HG03457 (cell line): ENCODE measurements around the gene CT45A9.
"Not testable (repeated sequence)": the region's sequence is repeated elsewhere in the genome, so short reads cannot be mapped to it uniquely, and the experiment has no call there.

ENCODE experiments used
- ATAC-seq: cut with Tn5 transposase; IDR thresholded peaks from one replicate; pipeline ENCODE4 v1.9.1; 2021; ENCODE audit warnings: moderate number of reproducible peaks; ENCODE audit not compliant: unreplicated experiment

Gene CT45A9

DNA sequence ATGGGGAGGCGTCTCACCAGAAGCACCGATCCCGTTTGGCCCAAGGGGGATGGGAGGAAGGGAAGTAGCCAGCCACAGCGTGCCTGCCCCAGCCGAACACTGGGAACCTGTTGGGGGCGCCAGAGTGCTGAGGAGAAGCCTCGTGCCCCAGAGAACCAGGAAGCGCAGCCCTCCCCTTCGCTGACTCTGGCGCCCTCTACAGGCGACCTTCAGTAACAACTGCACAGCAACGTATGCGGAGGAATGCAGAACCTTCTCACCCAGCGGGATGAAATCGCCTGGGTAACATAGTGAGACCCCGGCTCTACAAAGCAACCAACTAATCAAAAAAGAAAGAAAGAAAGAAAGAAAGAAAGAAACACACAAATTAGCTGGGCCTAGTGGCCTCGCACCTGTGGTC, at the start of gene CT45A9:
Gene CT45A9 (minus strand): TSS at position 101 of the 400 bp plus-strand sequence. CDS start 3,751 bp downstream, outside the sequence.
- ATAC-seq = not testable (repeated sequence)

DNA sequence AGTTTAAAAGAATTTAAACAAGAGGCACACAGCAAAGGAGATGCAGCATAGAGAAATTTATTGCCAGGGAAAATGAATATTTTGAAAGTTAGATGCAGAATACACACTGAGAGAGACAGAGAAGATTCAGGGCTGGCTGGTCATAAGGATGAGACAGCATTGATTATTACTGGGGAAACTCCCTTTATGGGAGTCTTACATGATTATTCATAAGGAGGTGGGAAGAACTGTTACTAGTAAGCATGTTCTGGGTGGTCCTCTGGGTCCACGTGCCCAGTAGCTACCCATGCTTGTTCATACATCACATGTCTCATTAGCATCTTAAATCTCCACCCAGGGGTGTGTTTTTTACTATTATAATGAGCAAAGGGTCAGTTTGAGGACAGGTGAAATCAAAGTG, 48.9 kb upstream of the CT45A9 start:
- ATAC-seq = not testable (repeated sequence)

GRCh38 chrX:135914404-135914803, 42.8 kb upstream of the CT45A9 start:
- ATAC-seq = no peak

GRCh38 chrX:135910251-135910650, 38.6 kb upstream of the CT45A9 start:
- no peak for ATAC-seq

DNA sequence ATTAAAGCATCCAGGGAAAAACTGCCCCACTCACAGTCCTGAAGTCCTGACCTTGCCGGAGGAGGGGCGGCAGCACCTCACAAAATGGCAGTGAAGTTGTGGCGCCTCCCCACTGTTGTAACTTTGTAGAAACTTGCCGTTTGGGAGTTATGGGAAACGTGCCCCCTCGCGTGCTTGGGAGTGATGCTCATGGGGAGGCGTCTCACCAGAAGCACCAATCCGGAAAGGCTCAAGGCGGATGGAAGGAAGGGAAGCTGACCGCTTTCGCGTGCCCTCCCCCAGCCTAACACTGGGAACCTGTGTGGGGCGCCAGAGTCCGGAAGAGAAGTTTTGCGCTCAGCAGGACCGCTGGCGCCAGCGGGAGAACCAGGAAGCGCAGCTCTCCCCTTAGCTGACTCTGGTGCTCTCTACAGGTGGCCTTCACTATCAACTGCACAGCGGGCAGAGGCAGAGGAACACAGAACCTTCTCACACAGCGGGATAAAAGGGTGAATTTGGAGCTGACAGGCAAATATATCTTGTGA, 21.7 kb upstream of the CT45A9 start, which contains the start of the genes CT45A10 and SAGE1:
Gene CT45A10 (minus strand): TSS at position 151 of the 524 bp plus-strand sequence. CDS start 8,100 bp downstream, outside the sequence.
Gene SAGE1 (plus strand): TSS at position 423 of the 524 bp plus-strand sequence. CDS start 2,527 bp downstream, outside the sequence.
- no peak for ATAC-seq

- ATAC-seq = no peak
These were observed 21.2 kb upstream of the CT45A9 start for GRCh38 chrX:135892781-135893180.

GRCh38 chrX:135890087-135890585, 18.5 kb upstream of the CT45A9 start:
- ATAC-seq = no peak

- ATAC-seq = not testable (repeated sequence)
These were observed 17.4 kb upstream of the CT45A9 start for GRCh38 chrX:135888976-135889375.

DNA sequence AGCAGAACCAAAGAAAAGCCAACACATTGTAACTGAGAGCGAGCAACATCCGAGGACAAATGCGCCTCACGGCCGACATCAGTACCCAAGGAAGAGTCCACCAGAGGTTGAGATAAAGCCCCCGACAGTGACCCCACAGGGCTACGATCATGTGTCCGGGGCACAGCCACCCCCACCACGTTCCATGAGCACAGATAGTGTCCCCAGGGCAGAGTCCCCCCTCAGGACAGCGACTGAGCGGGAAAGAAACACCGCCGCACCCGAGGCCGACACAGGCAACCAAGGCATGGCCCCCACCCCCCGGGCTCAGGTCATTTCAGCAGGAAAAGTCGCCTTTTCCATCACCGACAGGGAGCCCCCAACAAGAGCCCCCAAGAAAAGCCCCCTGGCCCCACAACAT, 16.6 kb upstream of the CT45A9 start:
- ATAC-seq = not testable (repeated sequence)

DNA sequence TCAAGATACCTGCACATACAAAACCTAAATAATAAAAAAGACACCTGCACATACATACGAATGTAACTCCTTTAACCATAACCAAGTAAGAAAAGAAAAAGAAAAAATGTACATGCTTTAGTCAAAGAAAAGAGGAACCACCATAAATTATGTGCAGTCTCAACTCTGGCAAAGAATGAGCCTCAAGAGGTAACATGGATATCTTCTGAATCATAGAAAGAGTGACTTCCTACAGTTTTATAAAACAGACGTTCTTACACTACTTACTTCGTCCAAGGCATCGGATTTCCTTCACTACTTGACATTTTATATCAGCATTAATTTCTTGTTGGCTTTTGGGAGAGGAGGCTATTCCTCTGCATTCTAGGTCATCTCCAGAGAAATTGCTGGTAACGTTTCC, 11.1 kb upstream of the CT45A9 start:
- not testable (repeated sequence) for ATAC-seq

DNA sequence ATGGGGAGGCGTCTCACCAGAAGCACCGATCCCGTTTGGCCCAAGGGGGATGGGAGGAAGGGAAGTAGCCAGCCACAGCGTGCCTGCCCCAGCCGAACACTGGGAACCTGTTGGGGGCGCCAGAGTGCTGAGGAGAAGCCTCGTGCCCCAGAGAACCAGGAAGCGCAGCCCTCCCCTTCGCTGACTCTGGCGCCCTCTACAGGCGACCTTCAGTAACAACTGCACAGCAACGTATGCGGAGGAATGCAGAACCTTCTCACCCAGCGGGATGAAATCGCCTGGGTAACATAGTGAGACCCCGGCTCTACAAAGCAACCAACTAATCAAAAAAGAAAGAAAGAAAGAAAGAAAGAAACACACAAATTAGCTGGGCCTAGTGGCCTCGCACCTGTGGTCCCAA, 17.2 kb downstream of the CT45A9 start, which contains the start of gene CT45A8:
Gene CT45A8 (minus strand): TSS at position 101 of the 400 bp plus-strand sequence. CDS start 3,755 bp downstream, outside the sequence.
- ATAC-seq = not testable (repeated sequence)

- not testable (repeated sequence) for ATAC-seq
These were observed 34.4 kb downstream of the CT45A9 start, which contains the start of gene CT45A7 for GRCh38 chrX:135837180-135837579. TSS of gene CT45A7 (minus strand) at chrX:135837280. CDS start at chrX:135833533, 3,747 bp downstream.

DNA sequence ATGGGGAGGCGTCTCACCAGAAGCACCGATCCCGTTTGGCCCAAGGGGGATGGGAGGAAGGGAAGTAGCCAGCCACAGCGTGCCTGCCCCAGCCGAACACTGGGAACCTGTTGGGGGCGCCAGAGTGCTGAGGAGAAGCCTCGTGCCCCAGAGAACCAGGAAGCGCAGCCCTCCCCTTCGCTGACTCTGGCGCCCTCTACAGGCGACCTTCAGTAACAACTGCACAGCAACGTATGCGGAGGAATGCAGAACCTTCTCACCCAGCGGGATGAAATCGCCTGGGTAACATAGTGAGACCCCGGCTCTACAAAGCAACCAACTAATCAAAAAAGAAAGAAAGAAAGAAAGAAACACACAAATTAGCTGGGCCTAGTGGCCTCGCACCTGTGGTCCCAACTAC, 51.7 kb downstream of the CT45A9 start, which contains the start of gene CT45A2:
Gene CT45A2 (minus strand): TSS at position 101 of the 400 bp plus-strand sequence. CDS start 3,747 bp downstream, outside the sequence.
- ATAC-seq = not testable (repeated sequence)
